HepG2 (cell line): ENCODE data around the gene OTUB2. TPM values are rescaled to one million over a fixed set of nuclear protein-coding genes. Genes with fewer than 3 reads are reported as not detected.

Source experiments
- FIP1L1 ChIP-seq: fragments of 200-400 bp; formaldehyde crosslinking; IDR thresholded peaks from 2 replicates; pipeline ENCODE4 v1.6.1; 2018; ENCODE audit warnings: low read depth, mild to moderate bottlenecking, low read length, moderate library complexity, borderline replicate concordance; ENCODE audit not compliant: insufficient read depth
- KAT7 ChIP-seq: IDR thresholded peaks from 2 replicates; pipeline ENCODE4 v1.6.1; 2018; ENCODE audit warnings: borderline replicate concordance, missing compliant biosample characterization
- KLF16 ChIP-seq, 2 experiments: sonication (generic) in 1 of 2; formaldehyde crosslinking in 1 of 2; IDR thresholded peaks; 2 replicates each; pipeline versions ENCODE4 v1.6.1 to v1.8.0; 2016 to 2023; ENCODE audit warnings: missing genetic modification reagents in 2 of 2, missing compliant biosample characterization in 1 of 2
- MLLT10 ChIP-seq: sonication (generic); formaldehyde crosslinking; IDR thresholded peaks from 2 replicates; pipeline ENCODE4 v1.4.0; 2020; ENCODE audit warnings: missing genetic modification reagents
- MTF2 ChIP-seq: sonication (generic); formaldehyde crosslinking; IDR thresholded peaks from 2 replicates; pipeline ENCODE4 v1.5.0; 2020; ENCODE audit warnings: missing genetic modification reagents, borderline replicate concordance
- NFIB ChIP-seq: sonication (generic); formaldehyde crosslinking; IDR thresholded peaks from 2 replicates; pipeline ENCODE4 v1.9.0; 2021; ENCODE audit warnings: missing genetic modification reagents, mild to moderate bottlenecking, borderline replicate concordance
- NR1H2 ChIP-seq: sonication (generic); formaldehyde crosslinking; IDR thresholded peaks from 2 replicates; pipeline ENCODE4 v1.8.1; 2022; ENCODE audit warnings: low read depth, missing genetic modification reagents, borderline replicate concordance
- SRSF4 ChIP-seq: fragments of 200-400 bp; formaldehyde crosslinking; IDR thresholded peaks from one replicate; pipeline ENCODE4 v1.6.1; 2018; ENCODE audit warnings: mild to moderate bottlenecking, low read depth, low read length, moderate library complexity; ENCODE audit not compliant: poor library complexity, severe bottlenecking
- TBX3 ChIP-seq: fragments of 450-650 bp; IDR thresholded peaks from 2 replicates; pipeline ENCODE4 v1.6.1; 2017; ENCODE audit warnings: antibody characterized with exemption, mild to moderate bottlenecking, inconsistent platforms, borderline replicate concordance
- TSC22D2 ChIP-seq: sonication (generic); formaldehyde crosslinking; IDR thresholded peaks from 2 replicates; pipeline ENCODE4 v1.5.1; 2020; ENCODE audit warnings: missing genetic modification reagents, mild to moderate bottlenecking, borderline replicate concordance
- ZBTB10 ChIP-seq: sonication (generic); formaldehyde crosslinking; IDR thresholded peaks from 2 replicates; pipeline ENCODE4 v1.4.0; 2020; ENCODE audit warnings: missing genetic modification reagents, borderline replicate concordance
- ZBTB20 ChIP-seq: sonication (generic); formaldehyde crosslinking; IDR thresholded peaks from 2 replicates; pipeline ENCODE4 v1.8.1; 2023; ENCODE audit warnings: missing genetic modification reagents, low read depth, mild to moderate bottlenecking, borderline replicate concordance
- ZBTB4 ChIP-seq: sonication (generic); formaldehyde crosslinking; IDR thresholded peaks from 2 replicates; pipeline ENCODE4 v1.4.0; 2020; ENCODE audit warnings: missing genetic modification reagents, mild to moderate bottlenecking, borderline replicate concordance
- ZNF101 ChIP-seq: sonication (generic); formaldehyde crosslinking; IDR thresholded peaks from 2 replicates; pipeline ENCODE4 v1.4.0; 2020; ENCODE audit warnings: mild to moderate bottlenecking, low read depth, missing genetic modification reagents, borderline replicate concordance
- ZNF207 ChIP-seq: fragments of 450-650 bp; IDR thresholded peaks from 2 replicates; pipeline ENCODE4 v1.6.1; 2016; ENCODE audit warnings: antibody characterized with exemption, borderline replicate concordance
- ZNF530 ChIP-seq: sonication (generic); formaldehyde crosslinking; IDR thresholded peaks from 2 replicates; pipeline ENCODE4 v1.5.0; 2020; ENCODE audit warnings: low read depth, mild to moderate bottlenecking, missing genetic modification reagents
- ZNF674 ChIP-seq: sonication (generic); formaldehyde crosslinking; IDR thresholded peaks from 2 replicates; pipeline ENCODE4 v1.5.0; 2020; ENCODE audit warnings: low read depth, mild to moderate bottlenecking, missing genetic modification reagents
- ZNF724P ChIP-seq: sonication (generic); formaldehyde crosslinking; IDR thresholded peaks from 2 replicates; pipeline ENCODE4 v1.8.0; 2022; ENCODE audit warnings: missing genetic modification reagents, borderline replicate concordance
- ZNF768 ChIP-seq: sonication (generic); formaldehyde crosslinking; IDR thresholded peaks from 2 replicates; pipeline ENCODE4 v1.4.0; 2020; ENCODE audit warnings: missing genetic modification reagents
- ZSCAN20 ChIP-seq: sonication (generic); formaldehyde crosslinking; IDR thresholded peaks from 2 replicates; pipeline ENCODE4 v1.4.0; 2020; ENCODE audit warnings: missing genetic modification reagents, mild to moderate bottlenecking, borderline replicate concordance
- polyA plus RNA-seq, 8 experiments: library from polyadenylated mRNA; depleted of rRNA in 3 of 8; stranded (reverse) in 7 of 8; unstranded in 1 of 8; fragments of >200 nt; fragmentation: Illumina TruSeq in 4 of 8; extraction: Trizol in 4 of 8; gene quantifications; 2 replicates each; pipeline versions ENCODE4 v1.2.1 to v1.2.3, GENCODE V29; 2011 to 2016; ENCODE audit warnings: low read depth in 4 of 8, missing spikeins in 1 of 8, mixed read lengths in 1 of 8; ENCODE audit not compliant: insufficient read depth in 1 of 8
- total RNA-seq, 5 experiments: library from RNA; depleted of rRNA; stranded (reverse); fragments of >200 nt; fragmentation: Illumina TruSeq; extraction: Trizol; gene quantifications; 2 replicates each; pipeline ENCODE4 v1.2.3, GENCODE V29; 2016; ENCODE audit warnings: low read depth in 1 of 5
- TF ChIP-seq, protein P1 (sequence below): sonication (generic); formaldehyde crosslinking; IDR thresholded peaks from 2 replicates; pipeline ENCODE4 v1.8.0; 2022; ENCODE audit warnings: mild to moderate bottlenecking, missing genetic modification reagents, moderate library complexity

The OTUB2 gene
- total and polyA plus RNA-seq, 2 of the 13 experiments (the other 11 are each of a cell fraction or from before 2014, with no cell fraction given), result 2.2 to 2.4 TPM

DNA sequence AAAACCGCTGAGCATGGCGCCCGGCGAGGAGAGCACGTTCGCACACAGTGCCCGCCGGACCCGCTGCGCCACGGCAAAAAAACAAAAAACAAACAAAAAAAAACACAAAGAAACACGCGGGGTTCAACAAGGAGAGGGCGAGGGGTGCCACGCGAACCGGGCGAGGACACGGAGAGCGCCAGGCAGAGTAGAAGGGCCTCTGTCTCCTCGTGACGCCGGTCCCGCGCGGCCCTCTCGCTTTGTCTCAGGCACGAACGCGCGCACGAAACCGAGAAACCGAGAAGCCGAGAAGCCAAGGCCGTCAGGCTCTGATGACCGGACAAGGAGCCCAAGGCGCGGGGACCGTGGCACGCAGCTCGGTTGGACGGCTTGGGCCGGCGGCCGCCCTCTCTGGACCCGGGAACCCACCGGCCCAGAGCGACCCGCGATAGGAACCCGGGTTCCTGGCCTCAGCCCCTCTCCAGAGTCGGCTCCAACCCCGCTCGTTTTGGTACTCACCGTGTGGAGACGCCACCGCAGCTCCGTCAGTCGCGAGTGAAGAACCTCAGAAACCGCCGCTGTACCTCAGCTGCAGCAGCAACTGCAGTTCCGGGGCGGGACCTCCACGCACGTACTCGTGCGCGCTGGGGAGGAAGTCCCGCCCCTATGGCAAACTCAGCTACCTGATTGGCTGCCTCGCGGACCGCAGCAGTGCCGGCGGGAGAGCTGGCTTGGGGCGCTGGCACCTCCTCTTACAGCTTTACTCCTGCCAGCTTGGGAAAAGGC, 54.7 kb downstream of the OTUB2 start, which contains the start of the genes DDX24 and IFI27L1 (continued):
- TF ChIP-seq ZBTB4 (CRISPR knock-in tag) (no peak), KLF16 (CRISPR knock-in tag; IDR thresholded peaks at IDR 0.05) (no peak; a peak in 2 of 4 replicates), ZNF674 (0 out of 2 replicates have a peak, but pooled peaks have one; percentile 19), TSC22D2 (CRISPR knock-in tag) (no peak), ZBTB20 (no peak), NFIB (CRISPR knock-in tag) (no peak), ZNF724P (CRISPR knock-in tag) (no peak), ZNF768 (CRISPR knock-in tag) (0 out of 2 replicates have a peak, but pooled peaks have one; percentile 46), KAT7 (peak; percentile 65; the same call in 1 of the 2 replicates), ZNF207 (no peak), NR1H2 (CRISPR knock-in tag) (no peak), SRSF4 (no peak), ZSCAN20 (CRISPR knock-in tag) (no peak), FIP1L1 (no peak), ZNF101 (CRISPR knock-in tag) (no peak), MLLT10 (no peak), TBX3 (no peak), ZBTB10 (peak; percentile 20), MTF2 (no peak), ZNF530 (CRISPR knock-in tag) (no peak)
- TF ChIP-seq, protein P1, sequence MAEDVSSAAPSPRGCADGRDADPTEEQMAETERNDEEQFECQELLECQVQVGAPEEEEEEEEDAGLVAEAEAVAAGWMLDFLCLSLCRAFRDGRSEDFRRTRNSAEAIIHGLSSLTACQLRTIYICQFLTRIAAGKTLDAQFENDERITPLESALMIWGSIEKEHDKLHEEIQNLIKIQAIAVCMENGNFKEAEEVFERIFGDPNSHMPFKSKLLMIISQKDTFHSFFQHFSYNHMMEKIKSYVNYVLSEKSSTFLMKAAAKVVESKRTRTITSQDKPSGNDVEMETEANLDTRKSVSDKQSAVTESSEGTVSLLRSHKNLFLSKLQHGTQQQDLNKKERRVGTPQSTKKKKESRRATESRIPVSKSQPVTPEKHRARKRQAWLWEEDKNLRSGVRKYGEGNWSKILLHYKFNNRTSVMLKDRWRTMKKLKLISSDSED (CRISPR knock-in tag), result no peak
